Endometrium (tissue), 2 donors: ENCODE data around the gene CEMIP.

ENCODE experiments used
- FAIRE-seq: peaks from 2 replicates; lab custom pipeline; 2012; peaks lifted over from hg19 to GRCh38; lab: Jason Lieb, UNC
- donor health status: control.
- donor health status: control.

The CEMIP gene

DNA sequence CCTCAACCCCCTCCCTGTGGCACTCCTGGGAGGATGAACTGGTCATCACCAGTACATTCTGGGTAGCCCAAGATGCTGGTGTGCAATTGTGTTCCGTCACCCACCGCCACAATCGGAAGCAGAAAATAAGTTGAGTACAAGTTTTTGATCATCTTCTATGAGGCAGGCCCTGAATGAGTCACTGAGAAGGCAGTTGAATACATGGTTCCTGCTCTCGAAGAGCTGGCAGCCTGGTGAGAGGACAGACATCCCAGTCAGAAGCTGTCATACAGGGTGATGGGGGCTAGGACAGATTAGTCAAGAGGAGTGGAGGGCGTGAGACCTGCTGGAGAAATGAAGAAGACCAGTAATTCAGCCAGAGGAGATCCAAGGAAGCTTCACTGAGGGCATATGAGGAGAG, 6.2 kb downstream of the CEMIP start:
- no peak for FAIRE-seq

DNA sequence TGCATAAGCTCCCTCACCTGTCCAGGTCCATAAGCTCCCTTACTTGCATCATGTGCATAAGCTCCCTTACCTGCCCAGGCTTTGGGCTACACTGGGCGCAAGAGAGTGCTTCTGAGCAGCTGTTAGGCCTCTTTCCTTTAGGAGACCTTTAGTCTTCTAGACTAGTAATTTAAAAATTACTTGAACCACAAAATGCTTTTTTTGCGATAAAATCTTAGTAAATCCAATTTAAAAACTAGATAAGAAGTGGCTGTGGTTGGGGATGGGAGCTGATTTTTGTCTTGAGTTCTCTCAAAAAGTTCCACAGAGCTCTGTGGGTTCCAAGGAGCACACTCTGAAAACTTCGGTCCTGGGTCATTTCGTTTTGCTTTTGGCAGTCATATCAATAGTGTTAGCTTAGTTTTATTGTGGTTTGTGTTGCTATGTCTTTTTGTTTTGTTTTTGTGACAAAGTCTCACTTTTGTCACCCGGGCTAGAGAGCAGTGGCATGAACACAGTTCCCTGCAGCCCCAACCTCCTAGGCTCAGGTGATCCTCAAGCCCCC, 6.7 kb downstream of the CEMIP start:
- FAIRE-seq: no peak

DNA sequence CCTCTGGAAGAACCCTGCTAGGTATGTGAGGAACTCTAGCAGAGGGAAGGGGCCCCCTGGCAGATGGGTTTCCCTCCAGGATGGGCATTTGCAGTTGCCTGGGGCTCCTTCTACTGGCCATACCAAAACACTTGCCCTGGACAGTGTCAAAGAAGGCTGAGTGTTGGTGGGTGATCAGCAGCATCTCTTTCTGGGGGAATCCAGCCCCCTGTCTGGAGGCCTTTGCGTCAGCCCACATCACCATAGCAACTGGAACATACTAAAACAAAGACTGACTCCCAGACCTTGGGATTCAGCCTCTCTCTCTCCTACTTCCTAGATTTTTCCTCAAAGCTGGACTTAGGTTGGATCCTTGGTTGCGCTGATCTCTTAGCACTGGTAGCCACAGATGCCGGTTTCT, 8.1 kb downstream of the CEMIP start:
- no peak for FAIRE-seq

DNA sequence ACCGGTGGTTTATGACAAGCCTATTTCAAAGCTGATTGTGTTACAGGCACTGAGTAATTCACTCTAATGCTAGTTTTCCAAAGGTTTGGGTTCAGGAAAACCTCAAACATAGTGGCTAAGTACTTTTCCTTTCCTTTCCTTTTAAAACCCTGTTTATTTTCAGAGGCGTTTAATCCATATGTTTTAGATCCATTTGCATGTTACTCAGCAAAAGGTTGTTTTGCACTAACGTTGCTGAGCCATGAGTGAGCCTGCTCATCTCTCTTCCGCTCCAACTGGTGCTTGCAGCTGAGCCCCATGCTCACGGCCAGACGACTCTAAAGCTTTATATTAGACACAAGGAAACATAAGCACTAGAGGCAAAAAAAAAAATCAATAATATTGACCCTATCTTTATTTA, 9.4 kb downstream of the CEMIP start:
- no peak for FAIRE-seq

DNA sequence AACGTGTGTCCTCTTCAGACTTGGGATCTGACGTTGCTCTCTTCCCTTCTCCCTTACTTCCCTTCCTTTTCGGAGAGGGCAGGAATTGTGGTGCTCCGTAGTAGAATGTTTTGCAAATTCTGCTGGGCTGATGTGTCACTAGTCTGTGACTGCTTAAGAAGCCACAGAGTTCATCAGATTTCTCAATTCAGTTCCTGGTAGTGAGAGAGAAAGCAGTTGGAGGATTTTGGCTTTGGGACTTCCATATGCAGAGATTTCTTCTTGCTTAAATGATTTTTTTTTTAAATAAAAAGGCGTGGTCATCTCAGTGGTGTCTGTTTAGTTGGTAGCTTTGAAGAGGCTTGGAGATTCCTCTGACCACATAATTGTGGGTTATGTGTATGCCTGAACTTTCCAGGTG, 10.1 kb downstream of the CEMIP start:
- FAIRE-seq: no peak

DNA sequence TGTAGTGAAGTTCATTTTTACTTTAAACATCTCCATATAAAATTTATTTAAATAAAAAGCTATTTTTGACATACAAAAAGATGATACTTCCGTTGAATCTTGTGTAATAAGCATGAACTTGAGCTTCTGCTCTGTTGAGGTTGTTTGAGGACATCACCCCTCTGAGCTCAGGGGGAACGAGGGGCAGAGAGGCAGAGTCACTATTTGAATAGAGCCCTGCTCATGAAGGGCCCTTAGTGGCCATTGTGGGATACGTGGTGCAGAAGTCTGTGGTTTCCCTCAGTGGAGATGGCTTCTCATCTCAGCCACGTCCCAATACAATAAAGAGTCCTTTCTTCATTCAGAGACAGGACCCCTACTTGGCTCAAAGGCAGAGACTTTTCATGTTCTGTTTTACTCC, 10.6 kb downstream of the CEMIP start:
- no peak for FAIRE-seq

DNA sequence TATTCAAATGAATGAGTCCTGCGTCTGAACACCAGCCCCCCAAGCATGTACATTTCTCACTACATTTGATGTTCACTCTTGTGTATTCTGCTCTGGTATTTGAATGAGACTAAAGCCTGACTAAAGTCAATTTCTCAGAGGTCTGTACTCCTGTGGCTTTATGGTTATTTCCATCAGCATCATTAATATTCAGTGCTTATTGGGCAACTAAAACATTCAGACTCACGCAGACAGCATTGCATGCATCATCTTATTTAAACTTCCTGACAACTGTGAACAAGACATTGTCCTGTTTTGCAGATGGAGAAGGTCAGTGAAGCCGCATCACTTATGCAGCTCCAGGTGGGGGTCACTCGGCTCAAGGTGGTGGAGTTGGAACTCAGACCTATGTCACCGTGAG, 11.1 kb downstream of the CEMIP start:
- FAIRE-seq: no peak

DNA sequence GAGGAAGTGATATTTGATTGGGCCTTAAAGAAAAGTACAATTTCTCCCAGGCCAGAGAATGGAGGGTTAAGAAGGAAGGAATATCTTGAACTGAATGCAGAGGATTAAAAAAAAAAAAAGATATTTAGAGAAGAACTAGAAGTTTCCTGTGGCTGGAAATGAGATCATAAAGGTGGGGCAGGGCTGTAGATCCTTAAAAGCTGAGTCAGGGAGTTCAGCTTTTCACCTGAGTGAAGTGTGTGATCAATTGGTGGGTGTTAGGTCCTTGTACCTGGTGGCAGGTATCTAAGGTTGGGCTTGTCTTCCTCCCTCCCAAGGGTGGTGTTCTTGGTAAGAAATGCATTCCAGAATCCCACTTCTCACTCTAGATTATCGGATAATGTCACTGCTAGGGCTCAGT, 11.8 kb downstream of the CEMIP start:
- FAIRE-seq: no peak

DNA sequence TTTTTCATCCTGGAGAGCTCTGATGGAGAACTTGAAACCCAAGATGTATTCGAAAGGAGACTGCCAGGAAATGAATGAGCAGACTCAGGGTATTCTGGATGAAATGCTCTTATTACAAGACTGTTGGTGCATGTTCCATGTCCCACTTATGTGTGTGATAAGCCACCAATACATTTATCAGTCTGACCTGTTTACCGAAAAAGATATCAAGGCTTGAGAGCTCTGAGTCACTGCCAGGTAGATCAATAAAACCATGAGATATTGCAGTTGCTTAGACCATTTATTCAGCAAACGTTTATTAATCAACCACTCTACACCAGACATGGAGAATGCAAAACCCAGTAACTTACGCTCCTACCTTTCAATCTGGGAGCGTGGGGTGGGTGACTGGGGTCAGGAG, 17.2 kb downstream of the CEMIP start:
- no peak for FAIRE-seq

DNA sequence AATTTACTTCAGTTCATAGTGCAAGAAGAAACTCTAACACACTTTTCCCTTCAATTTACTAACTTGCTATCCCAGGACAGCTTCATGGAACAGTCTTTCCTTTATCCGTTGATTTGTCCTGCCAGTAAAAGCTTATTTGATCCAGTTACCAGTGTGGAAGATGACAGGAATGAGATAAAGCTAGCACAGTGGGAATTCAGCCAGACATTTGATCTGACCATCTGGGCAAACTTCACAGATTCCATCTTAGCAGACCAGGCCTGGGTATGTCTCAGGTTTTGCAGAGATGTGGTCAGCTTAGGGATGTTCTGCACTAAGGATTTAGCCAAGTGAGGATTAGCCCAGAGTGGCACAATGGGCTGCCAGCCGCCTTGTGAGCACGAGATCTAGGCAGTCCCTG, 19.7 kb downstream of the CEMIP start:
- no peak for FAIRE-seq

DNA sequence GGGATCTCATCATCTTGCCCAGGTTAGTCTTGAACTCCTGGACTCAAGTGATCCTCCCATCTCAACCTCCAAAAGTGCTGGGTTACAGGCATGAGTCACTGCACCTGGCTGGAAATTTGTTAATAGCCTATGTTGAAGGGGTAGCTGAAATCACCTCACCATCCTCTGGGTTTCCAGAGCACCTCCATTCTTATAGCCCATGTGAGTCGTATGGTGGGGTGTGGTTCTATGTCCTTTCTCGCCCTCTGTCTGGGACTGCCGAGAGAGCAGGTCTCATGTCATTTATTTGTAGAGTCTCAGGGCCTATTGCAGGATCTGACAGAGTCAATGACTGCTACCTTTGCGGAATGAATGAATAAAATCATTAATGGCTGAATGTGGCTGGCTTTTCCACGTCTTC, 20.9 kb downstream of the CEMIP start:
- FAIRE-seq: no peak

DNA sequence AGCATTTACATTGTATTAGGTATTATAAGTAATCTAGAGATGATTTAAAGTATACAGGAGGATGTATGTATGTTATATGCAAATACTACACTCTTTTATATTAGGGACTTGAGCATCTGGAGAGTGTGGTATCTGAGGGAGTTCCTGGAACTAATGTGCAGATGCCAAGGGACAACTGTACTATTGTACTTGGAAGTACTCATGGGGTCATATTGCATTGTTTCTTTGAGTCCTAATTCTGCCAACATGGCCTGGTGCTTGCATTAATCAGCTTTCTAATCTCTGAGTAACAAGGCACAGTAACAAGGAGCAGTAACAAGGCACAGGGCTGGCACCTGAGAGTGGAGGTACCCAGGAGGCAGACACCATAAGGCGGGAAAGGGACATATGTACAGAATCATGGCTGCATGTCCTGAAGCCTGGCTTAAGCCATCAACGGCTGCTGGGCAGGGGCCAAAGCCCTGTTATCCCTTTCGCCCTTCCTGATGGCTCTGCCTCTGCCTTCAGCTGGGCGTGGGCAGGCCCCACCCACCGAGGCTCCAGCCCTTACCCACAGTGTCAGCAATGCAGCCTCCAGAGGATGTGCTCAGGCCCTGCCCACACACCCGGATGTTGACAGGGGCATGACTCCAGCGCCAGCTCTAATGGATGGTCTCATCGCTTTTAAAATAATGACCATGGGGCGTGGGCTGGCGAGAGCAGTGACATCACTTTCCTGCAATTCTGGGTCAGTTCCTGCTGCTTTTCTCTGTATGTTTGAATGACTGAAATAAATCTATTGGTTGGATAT, 22.9 kb downstream of the CEMIP start:
- no peak for FAIRE-seq

DNA sequence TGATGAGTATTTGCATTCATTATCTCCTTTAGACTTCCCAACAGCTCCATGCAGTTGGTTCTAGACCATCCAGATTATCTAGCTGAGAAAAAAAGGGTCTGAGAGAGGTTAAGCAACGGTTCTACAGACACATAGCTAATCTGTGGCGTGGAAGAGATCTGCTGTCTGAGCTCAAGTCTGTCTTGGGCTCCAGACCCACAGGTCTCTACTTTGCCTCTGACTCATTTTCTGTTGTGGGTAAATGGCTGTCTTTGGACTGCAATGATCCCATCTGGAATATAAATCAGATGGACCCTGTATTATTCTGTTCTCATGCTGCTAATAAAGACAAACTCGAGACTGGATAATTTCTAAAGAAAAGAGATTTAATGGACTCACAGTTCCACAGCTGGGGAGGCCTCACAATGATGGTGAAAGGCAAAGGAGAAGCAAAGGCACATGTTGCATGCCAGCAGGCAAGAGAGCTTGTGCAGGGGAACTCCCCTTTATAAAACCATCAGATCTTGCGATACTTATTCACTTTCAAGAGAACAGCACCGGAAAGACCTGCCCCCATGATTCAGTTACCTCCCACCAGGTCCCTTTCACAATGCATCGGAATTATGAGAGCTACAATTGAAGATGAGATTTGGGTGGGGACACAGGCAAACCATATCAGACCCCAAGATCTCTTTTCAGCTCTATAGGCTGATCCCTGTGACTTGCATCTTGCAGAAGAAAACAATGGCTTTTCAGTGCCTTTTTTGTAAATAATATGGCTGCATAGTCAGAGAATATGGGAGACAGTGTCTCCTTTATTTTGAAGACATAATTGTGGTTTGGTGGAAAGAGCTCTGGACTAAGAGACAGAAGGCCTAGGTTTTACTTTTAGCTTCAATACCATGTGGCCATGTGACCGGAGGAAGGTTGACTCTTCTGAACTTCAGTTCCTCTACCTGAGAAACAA, 24.7 kb downstream of the CEMIP start:
- no peak for FAIRE-seq

DNA sequence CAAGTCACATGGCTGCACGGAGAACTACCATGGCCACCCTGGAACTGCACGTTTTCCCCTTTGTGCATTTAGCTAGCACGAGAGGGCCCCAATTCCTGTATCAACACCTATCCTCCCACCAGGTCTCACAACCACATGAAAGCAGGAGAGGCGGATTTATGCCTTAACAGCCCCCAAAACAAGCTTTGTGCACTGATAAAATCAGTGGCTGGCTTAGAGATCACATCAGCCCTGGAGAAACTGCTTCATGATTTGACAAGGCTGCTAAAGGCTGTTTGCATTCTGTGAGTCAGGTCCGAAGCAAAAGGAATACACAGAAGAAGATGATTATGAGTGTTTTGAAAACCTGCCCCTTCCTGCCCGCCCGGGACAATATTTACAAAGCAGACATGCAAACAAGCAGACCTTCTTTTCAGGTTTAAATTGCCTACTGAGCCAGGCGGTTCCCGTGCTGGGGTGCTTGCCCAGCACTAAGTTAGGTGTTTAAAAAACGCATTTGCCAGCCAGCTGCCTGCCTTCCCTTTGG, 25.9 kb downstream of the CEMIP start:
- FAIRE-seq: no peak

DNA sequence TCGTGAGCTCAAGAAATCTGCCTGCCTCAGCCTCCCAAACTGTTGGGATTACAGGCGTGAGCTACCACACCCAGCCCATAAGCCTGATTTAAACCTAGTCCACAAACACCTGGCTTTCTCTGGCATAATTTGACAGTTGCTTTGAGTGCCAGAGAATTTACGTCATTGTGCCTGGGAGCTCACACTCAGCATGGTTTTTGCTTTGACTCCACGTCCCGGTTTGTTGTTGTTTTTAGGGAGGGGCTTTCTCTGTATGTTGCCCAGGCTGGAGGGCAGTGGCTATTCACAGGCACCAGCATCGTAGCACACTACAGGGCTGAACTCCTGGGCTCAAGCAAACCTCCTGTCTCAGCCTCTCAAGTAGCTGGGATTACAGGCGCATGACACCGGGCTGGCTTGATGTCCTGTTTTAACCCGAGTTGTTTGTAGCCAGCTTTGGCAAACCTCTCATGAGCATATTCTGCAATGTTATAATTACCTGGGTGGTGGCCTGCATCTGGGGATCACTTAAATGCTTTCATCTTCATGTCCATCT, 32.7 kb downstream of the CEMIP start:
- no peak for FAIRE-seq

DNA sequence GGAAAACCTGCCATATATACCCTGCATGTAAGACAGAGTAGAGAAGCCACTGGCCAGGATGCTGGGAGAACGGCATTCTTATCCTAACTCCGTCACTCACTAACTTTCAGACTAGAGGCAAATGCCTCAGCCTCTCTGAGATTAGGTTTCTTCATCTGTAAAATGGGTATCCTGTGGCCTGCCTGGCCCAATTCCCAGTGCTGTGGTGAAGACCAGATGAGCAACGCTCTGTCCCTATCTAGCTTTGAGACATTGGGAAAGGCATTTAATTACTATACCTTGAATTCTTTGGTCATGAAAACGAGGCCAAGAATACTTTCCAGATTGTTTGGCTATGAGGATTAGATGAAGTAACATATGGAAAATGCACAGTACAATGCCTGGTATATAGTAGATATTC, 35.9 kb downstream of the CEMIP start:
- no peak for FAIRE-seq

DNA sequence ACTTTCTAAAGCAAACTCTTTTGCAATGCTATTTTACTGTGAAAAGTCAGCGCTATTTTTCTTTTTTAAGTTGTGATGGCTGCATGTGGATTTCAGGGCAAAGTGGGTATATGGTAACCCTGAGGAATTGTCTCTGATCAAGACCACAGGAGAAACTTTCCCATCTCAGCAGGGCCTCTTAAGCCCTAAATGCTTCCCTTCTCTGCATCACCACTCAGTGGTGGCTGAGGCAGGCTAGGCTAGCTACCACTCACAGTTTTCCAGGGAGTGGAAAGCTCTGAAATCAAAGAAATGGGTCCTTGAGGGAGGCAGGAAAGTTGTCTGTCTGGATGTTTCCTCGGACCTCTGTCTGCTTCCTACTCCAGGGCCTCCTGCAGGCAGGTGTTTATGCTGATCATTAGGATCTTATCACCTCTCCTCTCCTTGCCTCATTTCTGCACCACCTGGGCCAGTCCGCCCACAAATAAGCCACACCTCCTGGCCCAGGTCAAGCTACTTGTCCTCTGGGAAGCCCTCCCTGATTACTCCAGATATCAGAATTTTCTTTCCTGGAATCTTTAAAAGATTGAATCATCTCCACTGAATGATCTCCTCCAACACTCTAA, 37.0 kb downstream of the CEMIP start:
- FAIRE-seq: no peak

DNA sequence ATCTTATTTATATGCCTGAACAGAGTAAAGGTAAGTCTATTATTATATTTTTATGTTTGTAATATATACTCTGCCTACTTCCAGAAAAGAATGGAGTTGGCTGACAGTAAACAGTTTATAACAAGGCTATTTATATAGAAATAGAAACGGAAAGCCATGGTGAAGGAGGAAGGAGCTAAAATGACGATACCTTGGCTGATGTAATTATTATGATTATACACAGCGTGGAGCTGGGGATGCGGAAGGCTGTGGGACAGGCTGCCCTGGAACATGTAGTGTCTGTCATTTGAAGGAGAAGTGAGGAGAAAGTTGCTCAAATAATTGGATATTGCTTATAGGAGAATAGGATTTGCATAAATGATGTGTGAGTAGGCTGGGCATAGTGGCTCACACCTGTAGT, 37.8 kb downstream of the CEMIP start:
- no peak for FAIRE-seq

DNA sequence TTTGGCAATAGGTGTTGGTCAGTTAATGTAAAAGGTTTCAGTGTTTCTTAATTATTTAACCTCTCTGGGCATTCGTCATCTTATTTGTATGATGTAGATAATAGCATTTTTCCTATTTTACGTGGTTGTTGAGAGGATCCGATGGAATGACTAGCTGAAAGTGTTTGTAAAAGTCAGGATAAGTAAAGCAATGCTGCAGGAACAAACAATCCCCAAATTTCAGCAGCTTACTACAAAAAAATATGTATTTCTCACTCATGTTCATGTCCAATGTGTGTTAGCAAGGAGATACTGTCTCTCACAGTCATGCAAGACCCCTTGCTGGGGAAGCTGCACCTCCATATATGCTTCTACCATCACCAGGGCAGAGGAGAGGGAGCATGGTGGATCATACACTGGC, 38.7 kb downstream of the CEMIP start:
- no peak for FAIRE-seq

DNA sequence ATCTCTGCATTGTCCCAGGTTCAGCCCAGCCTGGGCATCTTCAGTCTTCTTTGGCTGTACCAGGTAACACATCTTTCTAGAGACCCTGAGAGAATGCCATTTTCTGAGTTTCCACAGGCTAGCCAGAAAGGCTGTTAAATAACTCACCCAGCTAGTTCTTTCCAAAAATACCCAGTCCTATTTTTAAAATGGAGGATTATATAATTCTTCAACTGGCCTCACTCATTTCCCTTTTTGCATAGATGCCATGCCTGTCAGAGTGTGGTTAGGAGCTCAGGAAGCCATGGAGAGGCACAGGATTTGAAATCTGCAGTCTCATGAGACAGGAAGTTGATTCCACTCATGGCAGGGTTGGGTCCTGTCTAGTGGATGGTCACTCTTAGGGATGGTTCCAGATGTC, 39.8 kb downstream of the CEMIP start:
- FAIRE-seq: no peak

DNA sequence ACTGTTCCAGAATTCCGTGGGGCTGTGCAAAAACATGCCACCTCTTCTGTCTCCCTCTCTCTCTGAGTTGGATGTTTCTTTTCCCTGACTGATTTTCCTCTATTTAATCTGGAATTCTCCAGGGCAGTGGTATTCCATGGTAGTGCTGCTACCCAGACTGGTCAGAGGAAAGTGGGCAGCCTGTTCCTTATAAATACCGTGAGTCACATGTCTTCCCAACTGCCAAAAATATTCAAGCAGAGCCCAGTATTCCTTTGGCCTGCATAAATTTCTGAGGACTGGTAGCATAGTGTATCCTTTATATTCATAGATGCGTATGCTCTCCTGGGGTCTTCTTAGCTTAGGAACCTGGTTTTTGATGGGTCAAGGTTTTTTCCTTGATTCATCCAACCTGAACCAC, 40.9 kb downstream of the CEMIP start:
- FAIRE-seq: no peak

DNA sequence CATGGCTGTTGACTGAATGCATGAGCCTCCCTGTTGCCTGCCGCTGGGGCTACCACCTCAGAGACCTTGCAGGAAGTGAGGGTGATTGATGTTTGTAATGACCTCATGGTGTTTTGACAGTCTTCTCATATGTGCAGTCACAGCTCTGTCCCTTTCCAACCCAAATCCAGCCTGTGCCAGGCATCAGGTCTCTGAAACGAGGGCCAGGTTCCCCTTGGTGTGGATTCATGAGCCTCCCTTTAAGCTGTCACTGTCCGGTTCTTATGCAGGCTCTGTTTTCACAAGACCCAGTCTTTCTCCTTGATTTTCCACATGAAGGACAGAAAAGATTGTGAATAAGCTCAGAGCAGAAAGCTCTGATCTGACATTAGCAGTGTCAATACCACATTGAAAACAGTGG, 43.1 kb downstream of the CEMIP start:
- no peak for FAIRE-seq
